Lung (tissue), 12 donors: ENCODE results near the gene PCDHGA12. TPM values are rescaled to one million over a fixed set of nuclear protein-coding genes. Genes with fewer than 3 reads are reported as not detected.
"Not testable (repeated sequence)": the region's sequence is repeated elsewhere in the genome, so short reads cannot be mapped to it uniquely, and the experiment has no call there.

ENCODE experiments used
- ATAC-seq: fragments of 200-7000 bp; cut with Tn5 transposase; one replicate; pipeline ENCODE4 v1.9.1; 2020; ENCODE audit warnings: moderate number of reproducible peaks; ENCODE audit not compliant: insufficient read depth, low FRiP score
- DNase-seq, 3 donors: peaks; one replicate each; pipeline ENCODE4 v3.0.0-alpha.2; 2013 to 2017
- H3K27ac ChIP-seq, 2 donors: one replicate each; pipeline ENCODE4 v1.5.1; 2013; ENCODE audit warnings: mild to moderate bottlenecking in 2 of 2, moderate library complexity in 2 of 2, control low read depth in 1 of 2, inconsistent platforms in 1 of 2, low read depth in 1 of 2, low read length in 1 of 2
- H3K27me3 ChIP-seq, 3 donors: one replicate each; pipeline ENCODE4 v1.5.1; 2013; ENCODE audit warnings: low read length in 2 of 3; ENCODE audit not compliant: control insufficient read depth in 3 of 3, insufficient read depth in 3 of 3
- H3K36me3 ChIP-seq, 4 donors: one replicate each; pipeline ENCODE4 v1.5.1; 2013; ENCODE audit warnings: low read length in 4 of 4, mild to moderate bottlenecking in 1 of 4, moderate library complexity in 1 of 4; ENCODE audit not compliant: control insufficient read depth in 4 of 4, insufficient read depth in 4 of 4
- H3K4me1 ChIP-seq, 5 donors: one replicate each; pipeline ENCODE4 v1.5.1; 2013; ENCODE audit warnings: low read length in 5 of 5, mild to moderate bottlenecking in 2 of 5, moderate library complexity in 1 of 5; ENCODE audit not compliant: control insufficient read depth in 5 of 5, insufficient read depth in 5 of 5
- H3K4me3 ChIP-seq: one replicate; pipeline ENCODE4 v1.5.1; 2013; ENCODE audit warnings: mild to moderate bottlenecking, control low read depth, moderate library complexity
- H3K9ac ChIP-seq, 2 donors: one replicate each; pipeline ENCODE4 v1.5.1; 2013; ENCODE audit warnings: low read length in 2 of 2, control low read depth in 1 of 2; ENCODE audit not compliant: insufficient read depth in 1 of 2
- H3K9me3 ChIP-seq, 4 donors: one replicate each; pipeline ENCODE4 v1.5.1; 2013; ENCODE audit warnings: low read length in 3 of 4, mild to moderate bottlenecking in 1 of 4, moderate library complexity in 1 of 4; ENCODE audit not compliant: control insufficient read depth in 4 of 4, insufficient read depth in 3 of 4
- WGBS, 2 donors: extraction: QIAGEN DNeasy Blood & Tissue Kit; methylation state at CpG; one replicate each; pipeline ENCODE4 v1.1.7; 2013; 5-methylcytosine and 5-hydroxymethylcytosine counted together
- polyA plus RNA-seq, 2 donors: library from polyadenylated mRNA; stranded (reverse); fragments of 200-250 nt; gene quantifications; one replicate each; pipeline ENCODE4 v1.2.1, GENCODE V29; 2013
- total RNA-seq, 2 donors: library from RNA; depleted of rRNA in 1 of 2; stranded (reverse); fragments of >200 nt in 1 of 2; gene quantifications; one replicate each; pipeline ENCODE4 v1.2.1, GENCODE V29; 2014 to 2021
- TF ChIP-seq, protein P1 (sequence below): IDR thresholded peaks from 2 replicates; pipeline ENCODE4 v1.5.1; 2012; ENCODE audit warnings: mild to moderate bottlenecking; ENCODE audit errors: control extremely low read depth, extremely low read depth
- donor health status: control.
- donor health status: control.
- donor health status: Bipolar disorder and iron deficiency.
- donor health status: healthy.
- donor health status: DM: yes; HTN: yes; CAD: no.

The PCDHGA12 gene
- total and polyA plus RNA-seq, 4 donors: 1.2 to 7.9 (median 3.6) TPM

DNA sequence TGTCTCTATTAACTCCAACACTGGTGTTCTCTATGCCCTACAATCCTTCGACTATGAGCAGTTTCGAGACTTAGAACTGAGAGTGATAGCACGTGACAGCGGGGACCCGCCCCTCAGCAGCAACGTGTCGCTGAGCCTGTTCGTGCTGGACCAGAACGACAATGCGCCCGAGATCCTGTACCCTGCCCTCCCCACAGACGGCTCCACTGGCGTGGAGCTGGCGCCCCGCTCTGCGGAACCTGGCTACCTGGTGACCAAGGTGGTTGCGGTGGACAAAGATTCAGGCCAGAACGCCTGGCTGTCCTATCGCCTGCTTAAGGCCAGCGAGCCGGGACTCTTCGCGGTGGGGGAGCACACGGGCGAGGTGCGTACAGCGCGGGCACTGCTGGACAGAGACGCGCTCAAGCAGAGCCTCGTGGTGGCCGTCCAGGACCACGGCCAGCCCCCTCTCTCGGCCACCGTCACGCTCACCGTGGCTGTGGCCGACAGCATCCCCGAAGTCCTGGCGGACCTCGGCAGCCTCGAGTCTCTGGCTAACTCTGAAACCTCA, 7.5 kb upstream of the PCDHGA12 start:
- no peak for ATAC-seq
- 20 to 27% methylated on average over 40 to 42 of the region's 42 CpGs for WGBS, 2 donors
- no peak for DNase-seq
- H3K9me3 ChIP-seq: peaks cover 5 to 59% (median 44%) of the 10 kb centered on the region in 4 donors
- peaks cover 0 to 3% (median 0%) of the 10 kb centered on the region in 5 donors for H3K4me1 ChIP-seq
- no peak overlapping the region for H3K9ac ChIP-seq
- H3K4me3 ChIP-seq: no peak overlapping the region
- TF ChIP-seq, protein P1, sequence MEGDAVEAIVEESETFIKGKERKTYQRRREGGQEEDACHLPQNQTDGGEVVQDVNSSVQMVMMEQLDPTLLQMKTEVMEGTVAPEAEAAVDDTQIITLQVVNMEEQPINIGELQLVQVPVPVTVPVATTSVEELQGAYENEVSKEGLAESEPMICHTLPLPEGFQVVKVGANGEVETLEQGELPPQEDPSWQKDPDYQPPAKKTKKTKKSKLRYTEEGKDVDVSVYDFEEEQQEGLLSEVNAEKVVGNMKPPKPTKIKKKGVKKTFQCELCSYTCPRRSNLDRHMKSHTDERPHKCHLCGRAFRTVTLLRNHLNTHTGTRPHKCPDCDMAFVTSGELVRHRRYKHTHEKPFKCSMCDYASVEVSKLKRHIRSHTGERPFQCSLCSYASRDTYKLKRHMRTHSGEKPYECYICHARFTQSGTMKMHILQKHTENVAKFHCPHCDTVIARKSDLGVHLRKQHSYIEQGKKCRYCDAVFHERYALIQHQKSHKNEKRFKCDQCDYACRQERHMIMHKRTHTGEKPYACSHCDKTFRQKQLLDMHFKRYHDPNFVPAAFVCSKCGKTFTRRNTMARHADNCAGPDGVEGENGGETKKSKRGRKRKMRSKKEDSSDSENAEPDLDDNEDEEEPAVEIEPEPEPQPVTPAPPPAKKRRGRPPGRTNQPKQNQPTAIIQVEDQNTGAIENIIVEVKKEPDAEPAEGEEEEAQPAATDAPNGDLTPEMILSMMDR: no peak
- H3K27ac ChIP-seq: no peak overlapping the region
- H3K27me3 ChIP-seq: peaks cover 0 to 4% (median 0%) of the 10 kb centered on the region in 3 donors
- H3K36me3 ChIP-seq: peaks cover 0 to 50% (median under 1%) of the 10 kb centered on the region in 4 donors

DNA sequence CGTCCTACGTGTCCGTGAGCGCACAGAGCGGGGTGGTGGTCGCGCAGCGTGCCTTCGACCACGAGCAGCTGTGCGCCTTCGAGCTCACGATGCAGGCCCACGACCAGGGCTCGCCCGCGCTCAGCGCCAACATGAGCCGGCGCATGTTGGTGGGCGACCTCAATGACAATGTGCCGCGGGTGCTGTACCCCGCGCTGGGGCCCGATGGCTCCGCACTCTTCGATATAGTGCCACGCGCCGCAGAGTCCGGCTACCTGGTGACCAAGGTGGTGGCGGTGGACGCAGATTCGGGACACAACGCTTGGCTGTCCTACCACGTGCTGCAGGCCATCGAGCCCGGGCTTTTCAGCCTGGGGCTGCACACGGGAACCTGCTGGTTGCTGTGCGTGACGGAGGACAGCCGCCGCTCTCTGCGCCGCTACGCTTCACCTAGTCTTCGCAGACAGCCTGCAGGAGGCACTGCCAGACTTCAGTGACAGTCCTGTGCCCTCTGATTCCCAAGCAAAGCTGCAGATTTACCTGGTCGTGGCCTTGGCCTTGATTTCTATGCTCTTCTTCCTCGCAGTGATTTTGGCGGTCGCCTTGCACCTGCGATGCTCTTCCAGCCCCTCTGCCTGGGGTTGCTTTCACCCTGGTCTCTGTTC, 2.4 kb upstream of the PCDHGA12 start:
- H3K9me3 ChIP-seq: peaks cover 3 to 56% (median 29%) of the 10 kb centered on the region in 4 donors
- ATAC-seq (no peak), DNase-seq (no peak)
- TF ChIP-seq, protein P1: no peak
- WGBS, 2 donors: 49 to 53% methylated on average over 53 of the region's 53 CpGs
- H3K27ac ChIP-seq: no peak overlapping the region
- no peaks in the 10 kb centered on the region for H3K27me3 ChIP-seq
- no peak overlapping the region for H3K9ac ChIP-seq
- H3K4me3 ChIP-seq: no peak overlapping the region
- peaks cover 0 to 37% (median under 1%) of the 10 kb centered on the region in 4 donors for H3K36me3 ChIP-seq
- H3K4me1 ChIP-seq: peaks cover 0 to 5% (median 0%) of the 10 kb centered on the region in 5 donors

DNA sequence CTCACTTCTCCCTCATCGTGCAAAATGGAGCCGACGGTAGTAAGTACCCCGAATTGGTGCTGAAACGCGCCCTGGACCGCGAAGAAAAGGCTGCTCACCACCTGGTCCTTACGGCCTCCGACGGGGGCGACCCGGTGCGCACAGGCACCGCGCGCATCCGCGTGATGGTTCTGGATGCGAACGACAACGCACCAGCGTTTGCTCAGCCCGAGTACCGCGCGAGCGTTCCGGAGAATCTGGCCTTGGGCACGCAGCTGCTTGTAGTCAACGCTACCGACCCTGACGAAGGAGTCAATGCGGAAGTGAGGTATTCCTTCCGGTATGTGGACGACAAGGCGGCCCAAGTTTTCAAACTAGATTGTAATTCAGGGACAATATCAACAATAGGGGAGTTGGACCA, 979 bp downstream of the PCDHGA12 start:
- TF ChIP-seq, protein P1: no peak
- no peak for DNase-seq
- Histone ChIP-seq H3K9ac (no peak overlapping the region), H3K27ac (no peak overlapping the region), H3K9me3 (peaks cover 0 to 53% (median 24%) of the 10 kb centered on the region in 4 donors), H3K4me1 (peaks cover 0 to 5% (median 0%) of the 10 kb centered on the region in 5 donors), H3K27me3 (no peaks in the 10 kb centered on the region), H3K36me3 (peaks cover 0 to 28% (median 0%) of the 10 kb centered on the region in 4 donors), H3K4me3 (no peak overlapping the region)
- ATAC-seq: no peak
- 16% methylated on average over 37 of the region's 37 CpGs for WGBS, 2 donors

DNA sequence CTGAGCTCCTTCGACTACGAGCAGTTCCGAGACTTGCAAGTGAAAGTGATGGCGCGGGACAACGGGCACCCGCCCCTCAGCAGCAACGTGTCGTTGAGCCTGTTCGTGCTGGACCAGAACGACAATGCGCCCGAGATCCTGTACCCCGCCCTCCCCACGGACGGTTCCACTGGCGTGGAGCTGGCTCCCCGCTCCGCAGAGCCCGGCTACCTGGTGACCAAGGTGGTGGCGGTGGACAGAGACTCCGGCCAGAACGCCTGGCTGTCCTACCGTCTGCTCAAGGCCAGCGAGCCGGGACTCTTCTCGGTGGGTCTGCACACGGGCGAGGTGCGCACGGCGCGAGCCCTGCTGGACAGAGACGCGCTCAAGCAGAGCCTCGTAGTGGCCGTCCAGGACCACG, 2.0 kb downstream of the PCDHGA12 start:
- not testable (repeated sequence) for H3K9ac ChIP-seq, H3K27ac ChIP-seq, H3K4me1 ChIP-seq, H3K27me3 ChIP-seq, ATAC-seq, H3K4me3 ChIP-seq, DNase-seq
- H3K9me3 ChIP-seq: peaks cover 4 to 46% (median 19%) of the 10 kb centered on the region in 4 donors
- peaks cover 0 to 19% (median 0%) of the 10 kb centered on the region in 4 donors for H3K36me3 ChIP-seq
- WGBS, 2 donors: 34 to 41% methylated on average over 33 to 38 of the region's 38 CpGs

DNA sequence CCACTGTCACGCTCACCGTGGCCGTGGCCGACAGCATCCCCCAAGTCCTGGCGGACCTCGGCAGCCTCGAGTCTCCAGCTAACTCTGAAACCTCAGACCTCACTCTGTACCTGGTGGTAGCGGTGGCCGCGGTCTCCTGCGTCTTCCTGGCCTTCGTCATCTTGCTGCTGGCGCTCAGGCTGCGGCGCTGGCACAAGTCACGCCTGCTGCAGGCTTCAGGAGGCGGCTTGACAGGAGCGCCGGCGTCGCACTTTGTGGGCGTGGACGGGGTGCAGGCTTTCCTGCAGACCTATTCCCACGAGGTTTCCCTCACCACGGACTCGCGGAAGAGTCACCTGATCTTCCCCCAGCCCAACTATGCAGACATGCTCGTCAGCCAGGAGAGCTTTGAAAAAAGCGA, 2.4 kb downstream of the PCDHGA12 start:
- H3K4me3 ChIP-seq, H3K4me1 ChIP-seq, H3K9ac ChIP-seq, H3K27me3 ChIP-seq, H3K27ac ChIP-seq, DNase-seq, ATAC-seq: not testable (repeated sequence)
- H3K9me3 ChIP-seq: peaks cover 4 to 43% (median 16%) of the 10 kb centered on the region in 4 donors
- WGBS, 2 donors: 27 to 31% methylated on average over 24 to 29 of the region's 29 CpGs
- H3K36me3 ChIP-seq: peaks cover 0 to 15% (median 0%) of the 10 kb centered on the region in 4 donors
